GM23338 (cell line): ENCODE data around the gene ADAM8. TPM values are rescaled to one million over a fixed set of nuclear protein-coding genes. Genes with fewer than 3 reads are reported as not detected.

Source experiments
- ATAC-seq: fragments of 200-7000 bp; cut with Tn5 transposase; 3 replicates; pipeline ENCODE4 v1.9.1; 2020
- DNase-seq: peaks from one replicate; pipeline ENCODE4 v3.0.0-alpha.2; 2015; ENCODE audit warnings: low spot score
- H2AFZ ChIP-seq: fragments of 200-600 bp; sonication (generic); 2 replicates; pipeline ENCODE4 v1.8.0; 2016; ENCODE audit warnings: antibody characterized with exemption, mild to moderate bottlenecking, moderate library complexity
- H3F3A ChIP-seq: fragments of 200-600 bp; sonication (generic); replicated peaks from 2 replicates; pipeline ENCODE4 v1.8.0; 2017; ENCODE audit warnings: antibody characterized with exemption, mixed run types, low read depth
- H3K27ac ChIP-seq: fragments of 200-600 bp; sonication (generic); 2 replicates; pipeline ENCODE4 v1.6.1; 2016; ENCODE audit warnings: low read depth
- H3K27me3 ChIP-seq: fragments of 200-600 bp; sonication (generic); 2 replicates; pipeline ENCODE4 v1.8.0; 2016; ENCODE audit warnings: mild to moderate bottlenecking, mixed run types, moderate library complexity; ENCODE audit not compliant: insufficient read depth
- H3K36me3 ChIP-seq: fragments of 200-600 bp; sonication (generic); 2 replicates; pipeline ENCODE4 v1.8.0; 2016; ENCODE audit warnings: mild to moderate bottlenecking; ENCODE audit not compliant: insufficient read depth
- H3K4me1 ChIP-seq: fragments of 200-600 bp; sonication (generic); 2 replicates; pipeline ENCODE4 v1.8.0; 2016; ENCODE audit warnings: mild to moderate bottlenecking, moderate library complexity; ENCODE audit not compliant: insufficient read depth
- H3K4me2 ChIP-seq: fragments of 200-600 bp; sonication (generic); 2 replicates; pipeline ENCODE4 v1.7.1; 2017; ENCODE audit warnings: mixed run types
- H3K4me3 ChIP-seq: fragments of 200-600 bp; sonication (generic); 2 replicates; pipeline ENCODE4 v1.6.1; 2016; ENCODE audit warnings: mixed run types
- H3K79me2 ChIP-seq: fragments of 200-600 bp; sonication (generic); replicated peaks from 2 replicates; pipeline ENCODE4 v1.8.0; 2017; ENCODE audit warnings: mild to moderate bottlenecking; ENCODE audit not compliant: insufficient read depth
- H3K9me2 ChIP-seq: fragments of 200-600 bp; sonication (generic); 2 replicates; pipeline ENCODE4 v1.8.0; 2017; ENCODE audit not compliant: insufficient read depth
- H4K20me1 ChIP-seq: fragments of 200-600 bp; sonication (generic); replicated peaks from 2 replicates; pipeline ENCODE4 v1.8.0; 2017; ENCODE audit warnings: mild to moderate bottlenecking; ENCODE audit not compliant: insufficient read depth
- H3K27ac Mint-ChIP-seq: 2 replicates; pipeline ENCODE4 v1.8.0; 2020; ENCODE audit warnings: inconsistent platforms, mild to moderate bottlenecking, moderate library complexity, mixed read lengths
- H3K27me3 Mint-ChIP-seq: 3 replicates; pipeline ENCODE4 v1.8.0; 2022; ENCODE audit warnings: low read depth, mild to moderate bottlenecking, moderate library complexity, mixed read lengths, inconsistent platforms; ENCODE audit not compliant: insufficient read depth, poor library complexity
- H3K36me3 Mint-ChIP-seq: 3 replicates; pipeline ENCODE4 v1.8.0; 2021; ENCODE audit warnings: low read depth, mild to moderate bottlenecking, inconsistent platforms, moderate library complexity, mixed read lengths
- H3K4me1 Mint-ChIP-seq: 3 replicates; pipeline ENCODE4 v1.8.0; 2020; ENCODE audit warnings: mild to moderate bottlenecking, inconsistent platforms, mixed read lengths
- H3K4me3 Mint-ChIP-seq: 3 replicates; pipeline ENCODE4 v1.8.0; 2021; ENCODE audit warnings: moderate library complexity, mild to moderate bottlenecking, inconsistent platforms, mixed read lengths
- H3K9me3 Mint-ChIP-seq: 3 replicates; pipeline ENCODE4 v1.8.0; 2020; ENCODE audit warnings: moderate library complexity, mild to moderate bottlenecking, inconsistent platforms, mixed read lengths
- CREB1 ChIP-seq: fragments of 250-450 bp; sonication (Bioruptor Pico); IDR thresholded peaks from 2 replicates; pipeline ENCODE4 v1.5.0; 2020; ENCODE audit warnings: low read depth, mild to moderate bottlenecking, moderate library complexity
- EZH2 ChIP-seq: fragments of 200-600 bp; sonication (generic); IDR thresholded peaks from one replicate; pipeline ENCODE4 v1.8.0; 2017; ENCODE audit warnings: antibody characterized with exemption, mild to moderate bottlenecking, low read depth; ENCODE audit not compliant: unreplicated experiment
- EZH2phosphoT487 ChIP-seq: fragments of 200-600 bp; sonication (generic); IDR thresholded peaks from one replicate; pipeline ENCODE4 v1.8.1; 2018; ENCODE audit warnings: antibody characterized with exemption; ENCODE audit not compliant: unreplicated experiment
- JUNB ChIP-seq: IDR thresholded peaks from one replicate; pipeline ENCODE4 v1.6.1; 2016; ENCODE audit warnings: antibody characterized with exemption; ENCODE audit not compliant: unreplicated experiment
- POLR2AphosphoS5 ChIP-seq: IDR thresholded peaks from 2 replicates; pipeline ENCODE4 v1.6.1; 2016; ENCODE audit warnings: antibody characterized with exemption, low read depth
- ZNF331 ChIP-seq: fragments of 250-450 bp; sonication (Bioruptor Pico); IDR thresholded peaks from 2 replicates; pipeline ENCODE4 v1.5.0; 2020; ENCODE audit warnings: low read depth, mild to moderate bottlenecking, moderate library complexity
- polyA plus RNA-seq: library from polyadenylated mRNA; unstranded; fragments of >200 nt; fragmentation: Nextera tagmentation; extraction: Ambion mirVana; gene quantifications from 2 replicates; pipeline ENCODE4 v1.2.1, GENCODE V29; 2016
- total RNA-seq: library from RNA; depleted of rRNA; stranded (reverse); fragments of >200 nt; shearing (Covaris generic); gene quantifications from 2 replicates; pipeline ENCODE4 v1.2.3, GENCODE V29; 2014
- TF ChIP-seq, protein P1 (sequence below): IDR thresholded peaks from 2 replicates; pipeline ENCODE4 v1.6.1; 2016; ENCODE audit warnings: antibody characterized with exemption
- TF ChIP-seq, protein P2 (sequence below), 2 experiments: fragments of 200-600 bp in 1 of 2; sonication (generic) in 1 of 2; conservative IDR thresholded peaks; 2 replicates each; pipeline versions ENCODE4 v1.5.1 to v1.6.1; 2016 to 2017; ENCODE audit warnings: antibody characterized with exemption in 2 of 2, low read depth in 2 of 2, mild to moderate bottlenecking in 2 of 2, moderate library complexity in 1 of 2
- TF ChIP-seq, protein P3 (sequence below): fragments of 250-450 bp; sonication (Bioruptor Pico); IDR thresholded peaks from 2 replicates; pipeline ENCODE4 v1.5.0; 2020; ENCODE audit warnings: mild to moderate bottlenecking, moderate library complexity

Gene ADAM8
- total and polyA plus RNA-seq, 2 experiments from 2014 or later: 1.9 to 5.5 TPM

DNA sequence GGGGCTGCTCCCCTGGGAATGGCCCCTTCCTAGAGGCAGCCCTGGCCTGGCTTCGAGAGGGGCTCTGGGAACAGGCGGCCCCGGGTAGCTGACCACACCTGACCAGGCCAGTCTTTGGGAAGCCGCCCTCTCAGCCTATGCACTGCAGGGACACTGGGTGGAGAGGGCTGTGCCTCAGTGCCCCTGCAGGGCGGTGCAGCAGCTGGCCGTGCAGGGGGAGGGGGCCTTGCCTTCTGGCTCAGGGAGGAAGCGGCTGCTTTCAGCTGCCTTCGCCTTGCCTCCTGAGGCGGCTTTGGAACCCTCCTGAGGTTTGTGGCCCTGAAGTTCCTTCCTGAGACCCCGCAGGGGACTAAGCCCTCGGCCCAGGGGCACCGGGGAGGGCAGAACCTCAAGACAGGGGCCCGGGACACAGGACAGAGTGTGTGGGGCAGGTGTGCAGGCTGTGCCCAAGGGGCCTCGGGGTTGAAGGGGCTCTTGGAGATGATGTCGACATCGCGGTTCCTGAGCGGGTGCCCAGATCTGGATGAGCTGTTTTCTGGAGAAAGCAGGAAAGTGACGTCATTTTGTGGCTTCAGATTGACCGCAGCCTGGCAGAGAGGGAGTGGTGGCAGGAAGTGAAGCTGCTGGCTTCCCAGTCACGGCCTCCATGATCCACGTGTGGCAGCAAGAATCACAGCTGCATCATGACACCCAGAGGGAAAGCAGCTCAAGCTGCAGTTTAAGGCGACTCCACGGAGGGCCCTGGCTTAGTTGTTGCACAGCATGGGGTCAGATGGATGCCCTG lies 17.7 kb downstream of the ADAM8 start (continued):
- no peak for TF ChIP-seq EZH2
- TF ChIP-seq, protein P1, sequence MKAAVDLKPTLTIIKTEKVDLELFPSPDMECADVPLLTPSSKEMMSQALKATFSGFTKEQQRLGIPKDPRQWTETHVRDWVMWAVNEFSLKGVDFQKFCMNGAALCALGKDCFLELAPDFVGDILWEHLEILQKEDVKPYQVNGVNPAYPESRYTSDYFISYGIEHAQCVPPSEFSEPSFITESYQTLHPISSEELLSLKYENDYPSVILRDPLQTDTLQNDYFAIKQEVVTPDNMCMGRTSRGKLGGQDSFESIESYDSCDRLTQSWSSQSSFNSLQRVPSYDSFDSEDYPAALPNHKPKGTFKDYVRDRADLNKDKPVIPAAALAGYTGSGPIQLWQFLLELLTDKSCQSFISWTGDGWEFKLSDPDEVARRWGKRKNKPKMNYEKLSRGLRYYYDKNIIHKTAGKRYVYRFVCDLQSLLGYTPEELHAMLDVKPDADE: no peak
- TF ChIP-seq EZH2phosphoT487: no peak
- no peak for TF ChIP-seq CREB1 (CRISPR knock-in tag)

DNA sequence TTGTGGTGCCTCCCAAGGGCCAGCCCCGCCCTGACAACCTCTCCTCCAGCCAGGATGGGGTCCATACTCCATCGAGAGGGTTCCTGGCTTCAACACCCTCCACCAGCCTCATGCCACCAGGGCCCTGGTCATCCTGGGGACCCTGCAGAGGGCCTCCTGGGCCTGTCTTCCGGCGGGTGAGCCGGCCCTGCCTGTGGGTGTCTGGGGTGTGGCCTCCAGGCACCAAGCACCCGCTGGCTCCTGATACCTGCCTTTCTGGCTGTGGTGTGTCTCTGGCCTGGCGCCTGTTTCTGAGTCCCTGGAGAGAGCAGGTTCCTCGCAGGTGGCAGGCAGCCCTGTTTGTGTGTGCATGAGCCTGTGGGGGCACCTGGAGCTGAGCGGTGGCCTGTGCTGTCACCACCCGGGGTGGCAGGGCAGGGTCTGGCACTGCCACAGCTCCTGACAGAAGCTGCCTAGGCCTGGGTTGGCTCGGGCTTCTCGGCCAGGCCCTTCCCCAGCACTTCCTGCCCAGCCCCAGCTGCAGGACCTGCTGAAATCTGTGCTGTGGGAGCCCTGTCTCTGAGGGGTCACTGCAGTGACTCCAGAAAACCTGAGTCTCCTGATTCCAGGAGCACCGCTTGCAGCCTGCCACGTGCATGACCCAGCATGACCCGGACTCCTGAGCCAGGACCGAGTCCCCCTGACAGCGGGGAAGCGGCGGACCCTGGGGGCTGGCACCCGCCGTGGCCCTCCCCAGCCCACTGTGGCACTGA lies 18.4 kb downstream of the ADAM8 start:
- Histone ChIP-seq H3K4me3 (peak overlapping the region; percentile 60), H3K9me2 (no peaks in the 10 kb centered on the region), H3K27me3 (peaks cover 6% of the 10 kb centered on the region), H3K79me2 (no peaks in the 10 kb centered on the region), H2AFZ (peak overlapping the region; percentile 95), H3K36me3 (no peaks in the 10 kb centered on the region), H3K27ac (no peak overlapping the region), H4K20me1 (no peaks in the 10 kb centered on the region), H3F3A (no peaks in the 10 kb centered on the region), H3K4me2 (peak overlapping the region; percentile 84; the same call in 1 of the 2 replicates), H3K4me1 (peaks cover 13% of the 10 kb centered on the region)
- Mint-ChIP-seq H3K9me3 (no peaks in the 10 kb centered on the region; the same call in 1 of the 3 replicates), H3K4me3 (no peak overlapping the region), H3K27me3 (peaks cover 23% of the 10 kb centered on the region), H3K36me3 (no peaks in the 10 kb centered on the region; the same call in 2 of the 3 replicates), H3K27ac (no peak overlapping the region), H3K4me1 (peaks cover 12% of the 10 kb centered on the region)
- no peak; the same call in 2 of the 3 replicates for ATAC-seq
- DNase-seq: no peak
- TF ChIP-seq, protein P1: no peak
- TF ChIP-seq POLR2AphosphoS5: no peak
- TF ChIP-seq, protein P2, sequence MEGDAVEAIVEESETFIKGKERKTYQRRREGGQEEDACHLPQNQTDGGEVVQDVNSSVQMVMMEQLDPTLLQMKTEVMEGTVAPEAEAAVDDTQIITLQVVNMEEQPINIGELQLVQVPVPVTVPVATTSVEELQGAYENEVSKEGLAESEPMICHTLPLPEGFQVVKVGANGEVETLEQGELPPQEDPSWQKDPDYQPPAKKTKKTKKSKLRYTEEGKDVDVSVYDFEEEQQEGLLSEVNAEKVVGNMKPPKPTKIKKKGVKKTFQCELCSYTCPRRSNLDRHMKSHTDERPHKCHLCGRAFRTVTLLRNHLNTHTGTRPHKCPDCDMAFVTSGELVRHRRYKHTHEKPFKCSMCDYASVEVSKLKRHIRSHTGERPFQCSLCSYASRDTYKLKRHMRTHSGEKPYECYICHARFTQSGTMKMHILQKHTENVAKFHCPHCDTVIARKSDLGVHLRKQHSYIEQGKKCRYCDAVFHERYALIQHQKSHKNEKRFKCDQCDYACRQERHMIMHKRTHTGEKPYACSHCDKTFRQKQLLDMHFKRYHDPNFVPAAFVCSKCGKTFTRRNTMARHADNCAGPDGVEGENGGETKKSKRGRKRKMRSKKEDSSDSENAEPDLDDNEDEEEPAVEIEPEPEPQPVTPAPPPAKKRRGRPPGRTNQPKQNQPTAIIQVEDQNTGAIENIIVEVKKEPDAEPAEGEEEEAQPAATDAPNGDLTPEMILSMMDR (conservative IDR thresholded peaks at IDR 0.05; ENCODE audit: low read depth in 2 of 2): no peak
- no peak for TF ChIP-seq EZH2
- TF ChIP-seq JUNB: no peak
- no peak for TF ChIP-seq ZNF331 (CRISPR knock-in tag)
- TF ChIP-seq CREB1 (CRISPR knock-in tag): no peak
- TF ChIP-seq, protein P3, sequence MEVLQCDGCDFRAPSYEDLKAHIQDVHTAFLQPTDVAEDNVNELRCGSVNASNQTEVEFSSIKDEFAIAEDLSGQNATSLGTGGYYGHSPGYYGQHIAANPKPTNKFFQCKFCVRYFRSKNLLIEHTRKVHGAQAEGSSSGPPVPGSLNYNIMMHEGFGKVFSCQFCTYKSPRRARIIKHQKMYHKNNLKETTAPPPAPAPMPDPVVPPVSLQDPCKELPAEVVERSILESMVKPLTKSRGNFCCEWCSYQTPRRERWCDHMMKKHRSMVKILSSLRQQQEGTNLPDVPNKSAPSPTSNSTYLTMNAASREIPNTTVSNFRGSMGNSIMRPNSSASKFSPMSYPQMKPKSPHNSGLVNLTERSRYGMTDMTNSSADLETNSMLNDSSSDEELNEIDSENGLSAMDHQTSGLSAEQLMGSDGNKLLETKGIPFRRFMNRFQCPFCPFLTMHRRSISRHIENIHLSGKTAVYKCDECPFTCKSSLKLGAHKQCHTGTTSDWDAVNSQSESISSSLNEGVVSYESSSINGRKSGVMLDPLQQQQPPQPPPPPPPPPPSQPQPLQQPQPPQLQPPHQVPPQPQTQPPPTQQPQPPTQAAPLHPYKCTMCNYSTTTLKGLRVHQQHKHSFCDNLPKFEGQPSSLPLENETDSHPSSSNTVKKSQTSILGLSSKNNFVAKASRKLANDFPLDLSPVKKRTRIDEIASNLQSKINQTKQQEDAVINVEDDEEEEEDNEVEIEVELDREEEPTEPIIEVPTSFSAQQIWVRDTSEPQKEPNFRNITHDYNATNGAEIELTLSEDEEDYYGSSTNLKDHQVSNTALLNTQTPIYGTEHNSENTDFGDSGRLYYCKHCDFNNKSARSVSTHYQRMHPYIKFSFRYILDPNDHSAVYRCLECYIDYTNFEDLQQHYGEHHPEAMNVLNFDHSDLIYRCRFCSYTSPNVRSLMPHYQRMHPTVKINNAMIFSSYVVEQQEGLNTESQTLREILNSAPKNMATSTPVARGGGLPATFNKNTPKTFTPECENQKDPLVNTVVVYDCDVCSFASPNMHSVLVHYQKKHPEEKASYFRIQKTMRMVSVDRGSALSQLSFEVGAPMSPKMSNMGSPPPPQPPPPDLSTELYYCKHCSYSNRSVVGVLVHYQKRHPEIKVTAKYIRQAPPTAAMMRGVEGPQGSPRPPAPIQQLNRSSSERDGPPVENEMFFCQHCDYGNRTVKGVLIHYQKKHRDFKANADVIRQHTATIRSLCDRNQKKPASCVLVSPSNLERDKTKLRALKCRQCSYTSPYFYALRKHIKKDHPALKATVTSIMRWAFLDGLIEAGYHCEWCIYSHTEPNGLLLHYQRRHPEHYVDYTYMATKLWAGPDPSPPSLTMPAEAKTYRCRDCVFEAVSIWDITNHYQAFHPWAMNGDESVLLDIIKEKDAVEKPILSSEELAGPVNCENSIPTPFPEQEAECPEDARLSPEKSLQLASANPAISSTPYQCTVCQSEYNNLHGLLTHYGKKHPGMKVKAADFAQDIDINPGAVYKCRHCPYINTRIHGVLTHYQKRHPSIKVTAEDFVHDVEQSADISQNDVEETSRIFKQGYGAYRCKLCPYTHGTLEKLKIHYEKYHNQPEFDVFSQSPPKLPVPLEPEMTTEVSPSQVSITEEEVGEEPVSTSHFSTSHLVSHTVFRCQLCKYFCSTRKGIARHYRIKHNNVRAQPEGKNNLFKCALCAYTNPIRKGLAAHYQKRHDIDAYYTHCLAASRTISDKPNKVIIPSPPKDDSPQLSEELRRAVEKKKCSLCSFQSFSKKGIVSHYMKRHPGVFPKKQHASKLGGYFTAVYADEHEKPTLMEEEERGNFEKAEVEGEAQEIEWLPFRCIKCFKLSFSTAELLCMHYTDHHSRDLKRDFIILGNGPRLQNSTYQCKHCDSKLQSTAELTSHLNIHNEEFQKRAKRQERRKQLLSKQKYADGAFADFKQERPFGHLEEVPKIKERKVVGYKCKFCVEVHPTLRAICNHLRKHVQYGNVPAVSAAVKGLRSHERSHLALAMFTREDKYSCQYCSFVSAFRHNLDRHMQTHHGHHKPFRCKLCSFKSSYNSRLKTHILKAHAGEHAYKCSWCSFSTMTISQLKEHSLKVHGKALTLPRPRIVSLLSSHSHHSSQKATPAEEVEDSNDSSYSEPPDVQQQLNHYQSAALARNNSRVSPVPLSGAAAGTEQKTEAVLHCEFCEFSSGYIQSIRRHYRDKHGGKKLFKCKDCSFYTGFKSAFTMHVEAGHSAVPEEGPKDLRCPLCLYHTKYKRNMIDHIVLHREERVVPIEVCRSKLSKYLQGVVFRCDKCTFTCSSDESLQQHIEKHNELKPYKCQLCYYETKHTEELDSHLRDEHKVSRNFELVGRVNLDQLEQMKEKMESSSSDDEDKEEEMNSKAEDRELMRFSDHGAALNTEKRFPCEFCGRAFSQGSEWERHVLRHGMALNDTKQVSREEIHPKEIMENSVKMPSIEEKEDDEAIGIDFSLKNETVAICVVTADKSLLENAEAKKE (CRISPR knock-in tag): no peak
